Activated T-cell treated with anti-CD3 and anti-CD28 coated beads for 1 hour (primary cell): Measurements from ENCODE around the gene MFSD1.

ENCODE experiments used
- DNase-seq: peaks from one replicate; pipeline ENCODE4 v3.0.0-alpha.2; 2020; ENCODE audit warnings: low read depth

The MFSD1 gene

DNA sequence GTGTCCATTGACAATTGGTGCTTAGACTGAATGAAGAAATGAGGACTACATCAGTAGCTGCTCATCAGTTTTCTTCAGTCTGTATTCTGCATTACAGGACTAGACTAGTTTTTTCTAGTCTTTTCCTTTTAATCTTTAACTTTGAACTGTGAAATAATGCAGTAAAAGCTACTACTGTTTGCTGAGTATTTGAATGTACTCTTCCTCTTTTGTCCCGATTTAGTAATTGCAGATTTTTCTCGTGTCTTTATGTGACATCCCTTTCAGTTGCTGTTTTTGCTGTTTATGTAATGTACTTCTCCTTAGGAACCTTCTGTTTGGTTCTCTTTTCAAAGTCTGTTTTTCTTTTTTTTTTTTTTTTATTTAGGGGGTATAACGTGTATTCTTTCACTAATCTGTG lies 17.4 kb downstream of the MFSD1 start:
- no peak for DNase-seq

- DNase-seq = no peak
These were observed 18.7 kb downstream of the MFSD1 start for GRCh38 chr3:158820521-158820920.

DNA sequence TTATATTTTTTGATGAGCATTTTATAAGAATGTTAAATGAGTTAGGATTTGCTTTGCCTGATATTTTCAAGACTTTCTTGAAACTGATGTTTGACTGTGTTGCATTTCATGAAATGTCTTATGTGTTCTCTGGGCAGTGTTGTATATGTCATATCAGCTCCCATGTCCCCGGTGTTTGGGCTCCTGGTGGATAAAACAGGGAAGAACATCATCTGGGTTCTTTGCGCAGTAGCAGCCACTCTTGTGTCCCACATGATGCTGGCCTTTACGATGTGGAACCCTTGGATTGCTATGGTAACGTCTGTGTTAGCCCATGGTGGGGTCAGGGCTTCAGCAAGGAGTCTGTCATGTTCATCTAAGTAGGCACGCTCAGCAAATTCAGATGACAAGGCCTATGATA lies 20.0 kb downstream of the MFSD1 start:
- no peak for DNase-seq

GRCh38 chr3:158823426-158823825 lies 21.6 kb downstream of the MFSD1 start:
- DNase-seq = no peak

DNA sequence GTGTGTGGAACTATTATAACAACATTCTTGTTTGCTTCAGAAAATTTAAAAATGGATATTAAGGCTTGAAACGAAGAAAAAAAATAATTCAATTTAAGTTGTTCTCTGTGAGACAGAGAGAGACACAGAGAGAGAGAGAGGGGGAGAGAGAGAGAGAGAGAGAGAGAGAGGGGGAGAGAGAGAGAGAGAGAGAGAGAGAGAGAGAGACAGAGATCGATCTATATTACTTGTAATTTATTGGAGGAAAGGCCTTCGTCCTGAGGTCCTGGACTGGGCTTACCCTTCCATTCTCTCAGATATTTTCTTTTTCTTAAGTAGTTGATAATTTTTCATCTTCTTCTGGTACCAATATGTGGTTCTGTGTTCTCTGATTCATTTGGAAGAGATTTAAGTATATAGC lies 25.9 kb downstream of the MFSD1 start:
- no peak for DNase-seq

- DNase-seq = no peak
These were observed 28.5 kb downstream of the MFSD1 start for GRCh38 chr3:158830391-158830790.

DNA sequence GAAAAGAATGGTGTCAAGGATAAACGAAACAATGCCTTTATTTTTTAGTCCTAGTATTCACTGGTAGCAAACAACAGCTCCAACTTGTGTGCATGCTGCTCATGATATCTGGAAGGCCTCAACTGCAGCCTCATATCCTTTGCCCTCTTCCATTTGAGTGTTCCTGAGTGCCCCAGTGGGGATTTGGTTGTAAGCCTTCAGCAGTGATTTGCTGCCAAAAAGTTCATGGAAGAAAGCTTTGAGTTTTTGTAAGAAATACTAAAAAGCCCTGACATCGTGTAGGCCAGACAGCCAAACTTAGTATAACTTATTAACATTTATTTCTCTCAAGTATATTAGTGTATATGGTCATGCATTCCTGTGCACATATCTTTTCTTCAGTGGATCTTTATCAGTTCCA lies 30.0 kb downstream of the MFSD1 start:
- DNase-seq = no peak

- no peak for DNase-seq
These were observed 33.8 kb downstream of the MFSD1 start for GRCh38 chr3:158835631-158836030.

DNA sequence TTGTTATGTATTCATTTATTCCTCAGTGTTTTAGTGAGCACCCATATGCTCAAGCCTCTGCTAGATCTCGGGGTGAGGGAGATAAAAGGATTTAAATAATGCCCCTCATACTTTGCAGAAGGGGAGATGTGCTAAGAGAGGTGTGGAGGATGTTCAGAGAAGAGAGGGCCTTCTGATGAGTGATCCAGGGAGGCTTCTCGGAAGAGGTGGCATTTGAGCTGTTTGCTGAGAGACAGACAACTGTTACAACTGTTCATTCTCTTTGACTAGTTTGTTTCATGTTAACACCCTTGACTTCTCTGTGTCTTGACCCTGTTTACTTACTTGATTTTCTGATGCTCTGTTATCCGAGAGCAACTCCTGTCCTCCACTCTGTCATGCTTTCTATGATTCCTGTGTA lies 34.5 kb downstream of the MFSD1 start:
- DNase-seq = no peak

GRCh38 chr3:158837240-158837639 lies 35.4 kb downstream of the MFSD1 start:
- DNase-seq = no peak

GRCh38 chr3:158839966-158840365 lies 38.1 kb downstream of the MFSD1 start:
- DNase-seq = no peak

DNA sequence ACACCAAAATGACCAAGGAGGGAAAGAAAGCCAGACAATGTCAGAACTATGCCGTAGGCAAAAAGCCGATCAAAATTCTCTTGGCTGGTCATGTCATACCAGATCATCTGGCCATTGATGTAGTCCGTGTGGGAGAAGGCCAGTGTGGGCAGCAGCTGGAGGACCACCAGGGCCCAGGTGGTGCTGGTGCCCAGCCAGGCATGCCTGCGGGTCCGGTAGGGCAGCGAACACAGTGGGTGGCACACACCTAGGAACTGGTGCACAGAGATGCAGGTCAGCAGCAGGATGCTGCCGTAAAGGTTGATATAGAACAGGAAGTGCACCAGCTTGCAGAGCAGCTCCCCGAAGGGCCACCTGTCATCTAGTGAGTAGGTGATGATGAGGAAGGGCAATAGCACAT lies 39.5 kb downstream of the MFSD1 start:
- no peak for DNase-seq

DNA sequence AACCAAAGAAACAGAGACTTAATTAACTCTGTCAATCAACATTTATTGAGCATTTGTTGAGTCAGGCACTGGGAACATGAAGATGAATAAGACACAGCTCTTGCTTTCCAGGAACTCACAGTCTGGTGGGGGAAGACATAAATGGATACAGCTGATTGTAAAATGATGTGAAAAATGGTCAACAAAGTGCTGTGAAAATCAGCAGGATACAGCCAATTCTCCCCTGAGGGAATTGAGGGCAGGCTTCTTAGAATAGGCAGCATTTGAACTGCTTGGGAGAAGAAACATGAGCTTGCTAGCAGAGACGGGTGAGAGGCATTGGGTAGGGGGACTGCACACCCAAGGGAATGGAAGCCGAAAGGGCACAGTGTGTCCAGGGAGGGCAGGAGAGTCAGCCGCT lies 41.1 kb downstream of the MFSD1 start:
- DNase-seq = no peak

GRCh38 chr3:158845765-158846350 lies 44.0 kb downstream of the MFSD1 start:
- peak; percentile 15 for DNase-seq

- no peak for DNase-seq
These were observed 45.1 kb downstream of the MFSD1 start for GRCh38 chr3:158846803-158847451.

- DNase-seq = no peak
These were observed 45.6 kb downstream of the MFSD1 start for GRCh38 chr3:158847452-158847821.

DNA sequence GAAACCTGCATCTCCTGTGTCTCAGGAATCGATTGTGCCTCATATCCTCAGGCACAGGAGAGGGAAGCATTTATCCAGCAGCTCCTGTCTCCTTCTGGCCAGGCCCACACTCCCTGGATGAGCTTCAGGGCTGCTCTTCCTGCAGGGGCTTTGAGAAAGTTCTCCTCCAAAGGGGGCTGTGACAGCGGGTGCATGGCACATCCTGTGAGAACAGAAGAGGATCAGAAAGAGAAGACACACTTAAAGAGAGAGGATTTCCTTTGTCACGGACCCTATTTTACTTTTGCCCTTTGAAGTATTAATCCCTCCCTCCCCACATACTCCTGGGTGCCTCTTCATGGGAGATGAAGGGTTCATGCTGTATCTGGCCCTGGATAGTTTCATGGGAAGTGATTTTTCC lies 46.0 kb downstream of the MFSD1 start:
- DNase-seq = no peak

- DNase-seq = no peak
These were observed 47.9 kb downstream of the MFSD1 start for GRCh38 chr3:158849757-158850156.

DNA sequence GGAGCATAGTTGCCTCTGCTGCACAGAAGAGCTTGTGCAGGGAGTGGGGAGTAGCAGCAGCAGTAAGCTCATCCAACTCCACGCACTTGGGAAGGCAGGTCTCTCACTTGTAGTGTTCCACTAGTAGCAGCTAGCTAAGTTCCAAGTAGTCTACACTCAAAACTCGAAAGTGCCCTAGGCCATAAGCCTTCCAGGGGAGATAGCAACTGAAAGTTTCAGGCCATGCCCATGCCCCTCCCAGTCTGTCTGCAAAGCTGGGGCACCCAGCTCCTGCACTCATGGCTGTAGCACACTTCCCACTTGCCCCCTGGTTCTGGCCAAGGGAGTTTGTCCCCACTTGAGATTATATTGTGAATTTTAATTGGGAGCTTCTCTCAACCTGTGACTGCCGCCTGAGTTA lies 57.5 kb downstream of the MFSD1 start:
- no peak for DNase-seq

DNA sequence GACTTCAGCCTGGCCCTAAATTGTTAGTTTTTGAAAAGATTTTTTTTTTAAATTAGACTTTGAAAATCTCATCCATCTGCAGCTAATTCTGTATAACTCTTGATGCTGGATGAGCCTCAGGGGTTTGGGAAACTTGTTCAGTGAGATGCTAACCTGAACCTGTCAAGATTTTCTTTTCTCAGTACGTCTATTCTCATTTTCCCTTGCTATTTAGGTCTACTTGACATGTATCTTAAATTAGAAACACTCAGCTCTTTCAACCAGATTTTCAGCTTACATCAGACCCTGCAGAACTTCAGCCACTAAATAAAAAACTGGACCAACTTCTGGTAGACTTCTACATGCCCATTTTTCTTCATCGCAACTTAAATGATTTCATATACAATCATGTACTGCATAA lies 61.4 kb downstream of the MFSD1 start:
- no peak for DNase-seq

- DNase-seq = no peak
These were observed 62.6 kb downstream of the MFSD1 start for GRCh38 chr3:158864492-158864891.

- DNase-seq = no peak
These were observed 73.8 kb downstream of the MFSD1 start for GRCh38 chr3:158875700-158876099.
